Liver (tissue), 9 donors: Measurements from ENCODE around the gene CSNK1G3. TPM values are rescaled to one million over a fixed set of nuclear protein-coding genes. Genes with fewer than 3 reads are reported as not detected.

Experiments
- DNase-seq: peaks from one replicate; pipeline ENCODE4 v3.0.0-alpha.2; 2017; ENCODE audit warnings: low spot score
- H3K27ac ChIP-seq, 2 donors: one replicate each; pipeline ENCODE4 v1.7.0; 2013; ENCODE audit warnings: inconsistent platforms in 2 of 2, low read length in 2 of 2, control low read depth in 1 of 2, low read depth in 1 of 2, mild to moderate bottlenecking in 1 of 2
- H3K27me3 ChIP-seq, 4 donors: one replicate each; pipeline versions ENCODE4 v1.6.1 to v1.7.0; 2013; ENCODE audit warnings: low read length in 3 of 4, inconsistent platforms in 1 of 4, mild to moderate bottlenecking in 1 of 4, moderate library complexity in 1 of 4; ENCODE audit not compliant: control insufficient read depth in 4 of 4, insufficient read depth in 4 of 4
- H3K36me3 ChIP-seq, 4 donors: one replicate each; pipeline versions ENCODE4 v1.6.1 to v1.7.0; 2013; ENCODE audit warnings: low read length in 3 of 4, mild to moderate bottlenecking in 3 of 4, low read depth in 1 of 4, moderate library complexity in 1 of 4; ENCODE audit not compliant: control insufficient read depth in 4 of 4, insufficient read depth in 3 of 4
- H3K4me1 ChIP-seq, 4 donors: one replicate each; pipeline versions ENCODE4 v1.6.1 to v1.7.0; 2013; ENCODE audit warnings: low read length in 3 of 4, mild to moderate bottlenecking in 3 of 4, moderate library complexity in 1 of 4; ENCODE audit not compliant: control insufficient read depth in 4 of 4, insufficient read depth in 4 of 4
- H3K4me3 ChIP-seq, 3 donors: one replicate each; pipeline versions ENCODE4 v1.6.1 to v1.7.0; 2013; ENCODE audit warnings: low read length in 3 of 3, control low read depth in 1 of 3, low read depth in 1 of 3, mild to moderate bottlenecking in 1 of 3
- H3K9ac ChIP-seq, 2 donors: one replicate each; pipeline ENCODE4 v1.7.0; 2013; ENCODE audit warnings: low read length in 2 of 2, mild to moderate bottlenecking in 2 of 2, moderate library complexity in 2 of 2, control low read depth in 1 of 2, low read depth in 1 of 2
- H3K9me3 ChIP-seq, 4 donors: one replicate each; pipeline versions ENCODE4 v1.6.1 to v1.7.0; 2013; ENCODE audit warnings: low read length in 3 of 4; ENCODE audit not compliant: control insufficient read depth in 4 of 4
- EGR1 ChIP-seq, 2 donors: IDR thresholded peaks; 2 replicates each; pipeline ENCODE4 v1.6.1; 2016 to 2018; ENCODE audit warnings: antibody characterized with exemption in 2 of 2, low read depth in 2 of 2
- FOXA1 ChIP-seq: IDR thresholded peaks from 2 replicates; pipeline ENCODE4 v1.6.1; 2016; ENCODE audit warnings: antibody characterized with exemption
- FOXA2 ChIP-seq: IDR thresholded peaks from 2 replicates; pipeline ENCODE4 v1.6.1; 2016; ENCODE audit warnings: antibody characterized with exemption
- GABPA ChIP-seq, 2 donors: IDR thresholded peaks in 1 of 2; conservative IDR thresholded peaks in 1 of 2; 2 replicates each; pipeline ENCODE4 v1.6.1; 2016; ENCODE audit warnings: antibody characterized with exemption in 2 of 2, mild to moderate bottlenecking in 1 of 2, moderate library complexity in 1 of 2
- HNF4A ChIP-seq, 2 donors: conservative IDR thresholded peaks; 2 replicates each; pipeline ENCODE4 v1.6.1; 2016; ENCODE audit warnings: antibody characterized with exemption in 2 of 2, mild to moderate bottlenecking in 2 of 2
- HNF4G ChIP-seq: IDR thresholded peaks from 2 replicates; pipeline ENCODE4 v1.6.1; 2016; ENCODE audit warnings: antibody characterized with exemption
- JUND ChIP-seq, 2 donors: IDR thresholded peaks; 2 replicates each; pipeline ENCODE4 v1.6.1; 2016; ENCODE audit warnings: antibody characterized with exemption in 2 of 2
- NR2F2 ChIP-seq: IDR thresholded peaks from 2 replicates; pipeline ENCODE4 v1.6.1; 2016; ENCODE audit warnings: antibody characterized with exemption
- RXRA ChIP-seq, 2 donors: IDR thresholded peaks; 2 replicates each; pipeline ENCODE4 v1.6.1; 2017 to 2018; ENCODE audit warnings: antibody characterized with exemption in 2 of 2, mild to moderate bottlenecking in 1 of 2
- SP1 ChIP-seq: IDR thresholded peaks from 2 replicates; pipeline ENCODE4 v1.6.1; 2018; ENCODE audit warnings: antibody characterized with exemption, mild to moderate bottlenecking
- TAF1 ChIP-seq: conservative IDR thresholded peaks from 2 replicates; pipeline ENCODE4 v1.6.1; 2016; ENCODE audit warnings: antibody characterized with exemption, mild to moderate bottlenecking
- YY1 ChIP-seq: IDR thresholded peaks from 2 replicates; pipeline ENCODE4 v1.6.1; 2016; ENCODE audit warnings: antibody characterized with exemption, mild to moderate bottlenecking
- WGBS: extraction: QIAGEN DNeasy Blood & Tissue Kit; methylation state at CpG from one replicate; pipeline ENCODE4 v1.1.7; 2013; 5-methylcytosine and 5-hydroxymethylcytosine counted together
- polyA plus RNA-seq, 2 donors: library from polyadenylated mRNA; stranded (reverse) in 1 of 2; unstranded in 1 of 2; fragments of 200-250 nt in 1 of 2; fragments of >200 nt in 1 of 2; fragmentation: Nextera tagmentation in 1 of 2; extraction: Ambion mirVana in 1 of 2; gene quantifications; one replicate each; pipeline versions ENCODE4 v1.2.1 to v1.2.3, GENCODE V29; 2013 to 2015
- total RNA-seq, 2 donors: library from RNA; depleted of rRNA; stranded (reverse); fragments of >200 nt; gene quantifications; one replicate each; pipeline ENCODE4 v1.2.3, GENCODE V29; 2014
- TF ChIP-seq, protein P1 (sequence below): IDR thresholded peaks from 2 replicates; pipeline ENCODE4 v1.6.1; 2016; ENCODE audit warnings: antibody characterized with exemption
- TF ChIP-seq, protein P2 (sequence below): IDR thresholded peaks from 2 replicates; pipeline ENCODE4 v1.6.1; 2016; ENCODE audit warnings: antibody characterized with exemption
- TF ChIP-seq, protein P3 (sequence below): fragments of 150-350 bp; IDR thresholded peaks from 2 replicates; pipeline ENCODE4 v1.5.1; 2017; ENCODE audit warnings: improper control_type of control experiment, low read depth, low read length; ENCODE audit not compliant: missing input control
- TF ChIP-seq, protein P4 (sequence below): IDR thresholded peaks from 2 replicates; pipeline ENCODE4 v1.6.1; 2016; ENCODE audit warnings: antibody characterized with exemption
- TF ChIP-seq, protein P5 (sequence below): IDR thresholded peaks from 2 replicates; pipeline ENCODE4 v1.6.1; 2016; ENCODE audit warnings: antibody characterized with exemption, mild to moderate bottlenecking
- donor health status: healthy.
- donor health status: healthy.
- donor health status: healthy.
- donor health status: healthy.
- donor health status: healthy.

Gene CSNK1G3
- total and polyA plus RNA-seq, 4 donors = 6.8 to 28.9 (median 15.4) TPM

DNA sequence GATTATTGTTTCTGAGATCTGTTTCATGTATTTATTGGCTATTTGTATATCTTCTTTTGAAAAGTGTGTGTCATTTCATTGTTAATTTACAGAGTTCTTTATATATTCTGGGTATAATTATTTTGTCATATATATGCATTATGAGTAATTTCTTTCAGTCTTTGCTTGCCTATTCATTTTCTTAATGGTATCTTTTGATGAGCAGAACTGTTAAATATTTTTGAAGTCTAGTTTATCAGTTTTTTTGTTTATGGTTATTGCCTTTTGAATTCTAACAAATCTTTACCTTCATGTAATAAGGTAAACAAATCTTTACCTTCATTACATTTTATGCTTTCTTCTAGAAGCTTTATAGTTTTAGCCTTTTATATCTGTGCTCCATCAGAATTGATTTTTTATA is 66.4 kb downstream of the CSNK1G3 start:
- Histone ChIP-seq H3K27ac (no peak overlapping the region), H3K4me3 (no peak overlapping the region), H3K9ac (no peak overlapping the region), H3K27me3 (no peaks in the 10 kb centered on the region), H3K9me3 (no peaks in the 10 kb centered on the region), H3K36me3 (peaks cover 3 to 16% (median 13%) of the 10 kb centered on the region in 4 donors), H3K4me1 (no peaks in the 10 kb centered on the region)
- no peak for DNase-seq
- no peak for TF ChIP-seq HNF4A (conservative IDR thresholded peaks at IDR 0.05)
- no peak for TF ChIP-seq NR2F2
- no peak for TF ChIP-seq JUND (IDR thresholded peaks at IDR 0.05)
- no peak for TF ChIP-seq FOXA2
- TF ChIP-seq FOXA1 = no peak
- TF ChIP-seq, protein P1, sequence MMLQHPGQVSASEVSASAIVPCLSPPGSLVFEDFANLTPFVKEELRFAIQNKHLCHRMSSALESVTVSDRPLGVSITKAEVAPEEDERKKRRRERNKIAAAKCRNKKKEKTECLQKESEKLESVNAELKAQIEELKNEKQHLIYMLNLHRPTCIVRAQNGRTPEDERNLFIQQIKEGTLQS = no peak
- TF ChIP-seq YY1 = no peak
- TF ChIP-seq HNF4G = no peak
- no peak for TF ChIP-seq SP1
- TF ChIP-seq, protein P2, sequence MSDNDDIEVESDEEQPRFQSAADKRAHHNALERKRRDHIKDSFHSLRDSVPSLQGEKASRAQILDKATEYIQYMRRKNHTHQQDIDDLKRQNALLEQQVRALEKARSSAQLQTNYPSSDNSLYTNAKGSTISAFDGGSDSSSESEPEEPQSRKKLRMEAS = no peak

DNA sequence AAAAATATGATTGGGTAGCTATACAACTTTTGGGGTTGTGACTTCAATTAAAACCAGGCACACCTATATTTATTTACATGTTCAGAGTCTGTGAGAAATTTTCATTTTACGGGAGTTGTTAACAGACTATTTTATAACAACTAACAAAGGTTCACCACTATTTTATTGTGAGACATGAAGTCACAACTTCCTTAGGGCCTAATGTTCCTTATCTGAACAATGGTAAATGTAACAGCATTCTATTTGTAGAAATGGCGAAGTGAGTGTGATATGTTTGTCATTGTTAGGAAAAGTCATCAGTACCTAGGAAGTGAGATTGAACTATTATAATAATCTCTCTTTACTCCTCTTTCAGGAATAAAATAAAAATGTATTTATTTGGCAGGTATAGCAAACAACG is 67.4 kb downstream of the CSNK1G3 start:
- no peak for DNase-seq
- no peak overlapping the region for H3K9ac ChIP-seq
- no peaks in the 10 kb centered on the region for H3K4me1 ChIP-seq
- 78% methylated on average over 3 of the region's 3 CpGs for WGBS
- no peaks in the 10 kb centered on the region for H3K9me3 ChIP-seq
- peaks cover 2 to 16% (median 13%) of the 10 kb centered on the region in 4 donors for H3K36me3 ChIP-seq
- no peak overlapping the region for H3K27ac ChIP-seq
- no peaks in the 10 kb centered on the region for H3K27me3 ChIP-seq
- TF ChIP-seq, protein P3, sequence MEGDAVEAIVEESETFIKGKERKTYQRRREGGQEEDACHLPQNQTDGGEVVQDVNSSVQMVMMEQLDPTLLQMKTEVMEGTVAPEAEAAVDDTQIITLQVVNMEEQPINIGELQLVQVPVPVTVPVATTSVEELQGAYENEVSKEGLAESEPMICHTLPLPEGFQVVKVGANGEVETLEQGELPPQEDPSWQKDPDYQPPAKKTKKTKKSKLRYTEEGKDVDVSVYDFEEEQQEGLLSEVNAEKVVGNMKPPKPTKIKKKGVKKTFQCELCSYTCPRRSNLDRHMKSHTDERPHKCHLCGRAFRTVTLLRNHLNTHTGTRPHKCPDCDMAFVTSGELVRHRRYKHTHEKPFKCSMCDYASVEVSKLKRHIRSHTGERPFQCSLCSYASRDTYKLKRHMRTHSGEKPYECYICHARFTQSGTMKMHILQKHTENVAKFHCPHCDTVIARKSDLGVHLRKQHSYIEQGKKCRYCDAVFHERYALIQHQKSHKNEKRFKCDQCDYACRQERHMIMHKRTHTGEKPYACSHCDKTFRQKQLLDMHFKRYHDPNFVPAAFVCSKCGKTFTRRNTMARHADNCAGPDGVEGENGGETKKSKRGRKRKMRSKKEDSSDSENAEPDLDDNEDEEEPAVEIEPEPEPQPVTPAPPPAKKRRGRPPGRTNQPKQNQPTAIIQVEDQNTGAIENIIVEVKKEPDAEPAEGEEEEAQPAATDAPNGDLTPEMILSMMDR = no peak
- TF ChIP-seq SP1 = no peak
- no peak for TF ChIP-seq RXRA (IDR thresholded peaks at IDR 0.05)
- TF ChIP-seq HNF4A (conservative IDR thresholded peaks at IDR 0.05) = no peak
- TF ChIP-seq, protein P4, sequence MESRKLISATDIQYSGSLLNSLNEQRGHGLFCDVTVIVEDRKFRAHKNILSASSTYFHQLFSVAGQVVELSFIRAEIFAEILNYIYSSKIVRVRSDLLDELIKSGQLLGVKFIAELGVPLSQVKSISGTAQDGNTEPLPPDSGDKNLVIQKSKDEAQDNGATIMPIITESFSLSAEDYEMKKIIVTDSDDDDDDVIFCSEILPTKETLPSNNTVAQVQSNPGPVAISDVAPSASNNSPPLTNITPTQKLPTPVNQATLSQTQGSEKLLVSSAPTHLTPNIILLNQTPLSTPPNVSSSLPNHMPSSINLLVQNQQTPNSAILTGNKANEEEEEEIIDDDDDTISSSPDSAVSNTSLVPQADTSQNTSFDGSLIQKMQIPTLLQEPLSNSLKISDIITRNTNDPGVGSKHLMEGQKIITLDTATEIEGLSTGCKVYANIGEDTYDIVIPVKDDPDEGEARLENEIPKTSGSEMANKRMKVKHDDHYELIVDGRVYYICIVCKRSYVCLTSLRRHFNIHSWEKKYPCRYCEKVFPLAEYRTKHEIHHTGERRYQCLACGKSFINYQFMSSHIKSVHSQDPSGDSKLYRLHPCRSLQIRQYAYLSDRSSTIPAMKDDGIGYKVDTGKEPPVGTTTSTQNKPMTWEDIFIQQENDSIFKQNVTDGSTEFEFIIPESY = no peak
- TF ChIP-seq, protein P5, sequence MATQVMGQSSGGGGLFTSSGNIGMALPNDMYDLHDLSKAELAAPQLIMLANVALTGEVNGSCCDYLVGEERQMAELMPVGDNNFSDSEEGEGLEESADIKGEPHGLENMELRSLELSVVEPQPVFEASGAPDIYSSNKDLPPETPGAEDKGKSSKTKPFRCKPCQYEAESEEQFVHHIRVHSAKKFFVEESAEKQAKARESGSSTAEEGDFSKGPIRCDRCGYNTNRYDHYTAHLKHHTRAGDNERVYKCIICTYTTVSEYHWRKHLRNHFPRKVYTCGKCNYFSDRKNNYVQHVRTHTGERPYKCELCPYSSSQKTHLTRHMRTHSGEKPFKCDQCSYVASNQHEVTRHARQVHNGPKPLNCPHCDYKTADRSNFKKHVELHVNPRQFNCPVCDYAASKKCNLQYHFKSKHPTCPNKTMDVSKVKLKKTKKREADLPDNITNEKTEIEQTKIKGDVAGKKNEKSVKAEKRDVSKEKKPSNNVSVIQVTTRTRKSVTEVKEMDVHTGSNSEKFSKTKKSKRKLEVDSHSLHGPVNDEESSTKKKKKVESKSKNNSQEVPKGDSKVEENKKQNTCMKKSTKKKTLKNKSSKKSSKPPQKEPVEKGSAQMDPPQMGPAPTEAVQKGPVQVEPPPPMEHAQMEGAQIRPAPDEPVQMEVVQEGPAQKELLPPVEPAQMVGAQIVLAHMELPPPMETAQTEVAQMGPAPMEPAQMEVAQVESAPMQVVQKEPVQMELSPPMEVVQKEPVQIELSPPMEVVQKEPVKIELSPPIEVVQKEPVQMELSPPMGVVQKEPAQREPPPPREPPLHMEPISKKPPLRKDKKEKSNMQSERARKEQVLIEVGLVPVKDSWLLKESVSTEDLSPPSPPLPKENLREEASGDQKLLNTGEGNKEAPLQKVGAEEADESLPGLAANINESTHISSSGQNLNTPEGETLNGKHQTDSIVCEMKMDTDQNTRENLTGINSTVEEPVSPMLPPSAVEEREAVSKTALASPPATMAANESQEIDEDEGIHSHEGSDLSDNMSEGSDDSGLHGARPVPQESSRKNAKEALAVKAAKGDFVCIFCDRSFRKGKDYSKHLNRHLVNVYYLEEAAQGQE = no peak
- no peak for TF ChIP-seq NR2F2
- no peak for TF ChIP-seq YY1
- TF ChIP-seq EGR1 (IDR thresholded peaks at IDR 0.05; ENCODE audit: low read depth in 2 of 2) = no peak
- no peak for TF ChIP-seq HNF4G
- TF ChIP-seq, protein P2 = no peak
- TF ChIP-seq TAF1 = no peak
- no peak for TF ChIP-seq FOXA1
- no peak for TF ChIP-seq JUND (IDR thresholded peaks at IDR 0.05)
- TF ChIP-seq GABPA (IDR thresholded peaks at IDR 0.05 in 1 of 2, conservative IDR thresholded peaks at IDR 0.05 in 1 of 2) = no peak
- no peak for TF ChIP-seq FOXA2
- no peak overlapping the region for H3K4me3 ChIP-seq
